Activated effector memory CD4-positive, alpha-beta T cell treated with Interleukin-2 at 50 U/mL for 16 hours (primary cell): ENCODE data around the gene COL18A1.

Source experiments
- DNase-seq: peaks from one replicate; pipeline ENCODE4 v3.0.0-alpha.2; 2020

COL18A1 gene

DNA sequence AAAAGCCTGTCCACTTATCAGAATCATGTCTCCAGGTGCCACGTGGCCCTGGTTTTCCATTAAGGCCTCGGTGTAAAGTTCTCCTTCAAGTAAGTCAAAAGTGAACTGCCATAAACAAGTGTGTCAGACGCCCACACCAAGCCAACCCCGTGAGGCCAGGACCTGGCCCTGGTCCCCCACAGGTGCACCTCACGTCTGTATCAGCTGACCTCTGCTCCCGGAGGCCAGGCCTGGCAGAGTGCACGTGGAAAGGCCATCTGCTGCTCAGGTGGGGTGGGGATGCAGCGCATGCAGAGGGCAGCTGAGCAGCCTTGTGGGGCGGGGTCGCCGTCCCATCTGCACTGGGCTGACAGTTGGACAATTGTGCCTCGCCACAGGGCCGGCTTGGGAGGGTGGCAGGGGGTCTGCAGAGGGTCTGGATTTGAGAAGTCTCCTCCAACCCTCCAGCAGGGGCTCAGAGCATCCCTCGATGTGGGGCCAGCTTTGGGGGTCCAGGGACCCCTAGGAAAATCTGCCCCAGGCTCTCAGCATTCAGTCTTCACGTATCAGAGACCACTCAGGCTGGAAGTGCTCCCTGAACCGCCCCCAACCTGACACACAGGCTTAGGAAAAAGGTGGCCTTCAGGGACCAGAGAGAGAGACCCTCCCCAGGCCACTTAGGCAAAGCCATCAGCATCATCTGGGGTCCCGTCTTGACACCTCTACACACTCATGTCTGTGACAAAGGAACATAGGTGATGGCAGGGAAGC lies 134.3 kb downstream of the COL18A1 start:
- no peak for DNase-seq

DNA sequence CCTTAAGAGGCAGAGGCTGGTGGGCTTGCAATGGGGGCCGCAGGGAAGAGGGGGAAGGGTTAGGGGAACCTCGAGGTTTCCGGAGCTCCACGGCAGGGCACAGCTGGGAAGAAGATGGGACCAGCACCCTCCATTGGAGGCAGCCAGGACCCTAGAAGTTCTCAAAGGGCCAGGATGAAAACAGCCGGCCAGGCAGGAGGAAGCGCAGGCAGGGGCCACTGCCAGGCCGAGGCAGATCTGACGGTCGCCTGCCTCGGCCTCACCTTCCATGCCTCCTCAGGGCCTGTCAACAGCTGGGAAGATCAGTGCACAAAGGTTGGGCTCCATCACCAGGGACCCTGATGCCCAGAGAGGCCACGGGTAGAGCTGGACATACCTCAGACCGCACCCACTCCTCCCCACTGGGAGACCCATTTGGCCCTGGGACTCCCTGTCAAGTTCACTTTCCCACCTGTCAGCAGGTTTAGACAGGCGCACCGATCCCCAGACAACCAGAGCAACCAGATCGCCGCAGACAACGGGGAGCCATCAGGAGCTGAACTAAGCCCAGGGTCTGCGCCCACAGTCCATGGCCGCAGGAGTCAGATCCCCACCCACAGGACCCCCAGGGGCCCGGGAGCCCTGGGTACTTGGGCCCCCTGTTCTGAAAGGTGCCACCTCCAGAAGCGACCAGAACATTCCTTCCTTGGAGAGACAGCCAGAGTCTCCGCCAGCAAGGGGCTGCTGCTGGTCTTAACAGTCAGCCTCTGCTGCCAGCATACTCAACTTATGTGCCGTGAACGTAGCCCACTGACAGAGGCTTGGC lies 135.0 kb downstream of the COL18A1 start:
- DNase-seq = no peak

DNA sequence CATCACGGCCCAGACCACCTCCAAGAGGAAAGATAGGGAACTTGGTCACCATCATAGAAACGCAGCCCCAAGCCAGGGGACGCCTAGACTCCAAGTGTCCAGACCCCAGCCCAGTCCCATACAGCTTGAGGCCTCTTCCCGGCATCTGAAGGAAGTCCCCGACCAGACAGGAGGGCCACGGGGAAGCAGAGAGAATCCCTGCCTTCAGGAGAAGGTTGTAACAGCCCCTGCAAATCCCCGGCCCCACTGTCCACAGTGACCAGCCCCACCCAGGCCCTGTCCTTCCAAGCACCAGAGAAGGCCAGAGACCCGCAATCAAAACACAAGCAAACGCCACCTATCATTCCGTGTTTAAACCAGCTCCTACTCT lies 135.6 kb downstream of the COL18A1 start:
- no peak for DNase-seq

DNA sequence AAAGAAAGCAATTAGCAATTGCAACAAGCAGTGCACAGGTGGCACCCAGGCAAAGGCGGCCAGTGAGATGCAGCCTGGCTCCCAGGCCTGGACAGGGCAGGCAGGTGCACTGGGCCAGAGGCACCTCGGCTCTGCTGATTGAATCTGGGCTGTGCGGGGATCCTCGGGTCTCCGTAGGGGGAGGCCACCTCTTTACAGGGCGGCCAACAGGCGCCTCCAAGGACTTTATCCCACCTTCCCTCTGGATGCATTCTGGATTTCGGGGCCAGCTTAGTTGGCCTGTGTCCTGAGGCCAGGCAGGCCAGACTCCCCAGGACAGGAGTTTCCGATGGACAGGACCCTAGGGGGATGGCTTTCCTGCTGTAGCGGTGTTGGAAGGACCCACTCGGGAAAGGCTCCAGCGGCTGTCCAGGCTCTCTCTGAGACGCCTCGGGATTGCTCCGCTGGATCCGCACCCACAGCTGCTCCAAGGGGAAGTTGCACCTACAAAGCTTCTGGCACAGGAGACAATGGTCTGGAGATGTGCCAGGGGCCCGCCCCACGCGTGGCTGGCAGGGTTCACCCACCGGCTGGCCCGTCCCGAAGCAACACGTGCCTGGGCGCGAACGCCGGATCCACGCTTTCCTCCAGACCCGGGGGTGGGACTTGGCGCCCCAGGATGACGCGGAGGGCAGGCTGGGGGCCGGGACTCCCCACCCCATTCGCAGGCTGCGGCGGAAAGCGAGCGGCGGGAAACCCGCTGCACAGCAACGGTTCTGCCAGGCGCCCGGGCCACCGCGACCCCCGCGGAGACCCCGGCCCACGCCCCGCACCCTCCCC lies 136.5 kb downstream of the COL18A1 start:
- DNase-seq = peak; percentile 64

DNA sequence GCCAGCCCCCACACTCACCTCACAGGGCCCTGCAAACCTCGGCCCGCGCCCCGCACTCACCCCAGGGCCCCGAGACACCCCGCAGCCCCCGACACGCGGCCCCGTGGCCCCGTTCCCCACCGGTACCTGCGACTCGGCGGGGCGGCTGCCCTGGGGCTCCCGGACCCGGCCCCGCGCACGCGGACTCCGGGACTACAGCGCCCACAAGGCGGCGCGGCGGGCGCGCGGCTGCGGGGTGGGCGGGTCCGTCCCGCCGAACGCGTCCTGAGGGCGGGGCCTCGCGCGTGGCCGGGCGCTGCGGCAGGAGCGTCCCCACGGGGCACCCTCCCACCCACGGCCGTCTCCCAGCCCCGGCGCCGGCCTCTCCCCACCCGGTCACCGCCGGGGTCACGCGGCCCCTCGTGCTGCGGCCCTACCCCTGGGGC lies 137.3 kb downstream of the COL18A1 start, which contains the start of gene SLC19A1:
Gene SLC19A1, minus strand, starts transcription at position 199 of the 425 bp plus-strand sequence. CDS start 4,481 bp downstream, outside the sequence.
- peak; percentile 66 for DNase-seq

DNA sequence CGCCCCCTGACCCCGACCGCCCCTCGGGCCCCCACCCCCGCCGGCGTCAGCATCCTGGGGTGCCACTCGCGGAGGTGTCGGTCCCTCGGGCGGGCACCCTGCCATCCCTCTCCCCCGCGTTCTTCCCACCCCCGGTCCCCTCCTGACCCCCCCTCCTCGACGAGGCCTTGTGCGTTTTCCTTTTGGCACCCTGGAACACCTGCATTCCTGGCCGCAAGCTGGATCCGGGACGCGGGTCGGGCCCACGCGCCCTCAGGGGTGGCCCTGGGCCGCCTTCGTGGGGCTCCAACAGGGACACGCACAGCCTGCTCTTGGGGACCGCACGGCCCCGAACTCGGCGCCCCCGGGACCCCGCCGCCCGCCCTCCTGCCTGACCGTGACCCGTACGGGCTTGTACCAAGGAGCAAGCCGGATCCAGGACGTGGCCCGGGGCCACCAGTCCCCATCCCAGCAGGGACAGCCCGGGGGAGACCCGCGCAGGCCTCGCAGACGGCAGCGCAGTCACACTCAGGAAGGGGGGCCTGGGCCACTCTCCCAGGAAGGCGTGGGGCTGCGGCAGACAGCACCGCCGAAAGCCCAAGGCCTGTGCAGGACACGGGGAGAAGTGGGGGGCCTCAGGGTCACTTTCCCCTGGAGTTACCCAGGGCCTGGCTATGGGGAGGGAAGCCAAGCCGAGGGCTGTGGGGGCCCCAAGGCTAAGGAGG lies 137.9 kb downstream of the COL18A1 start:
- DNase-seq = no peak

DNA sequence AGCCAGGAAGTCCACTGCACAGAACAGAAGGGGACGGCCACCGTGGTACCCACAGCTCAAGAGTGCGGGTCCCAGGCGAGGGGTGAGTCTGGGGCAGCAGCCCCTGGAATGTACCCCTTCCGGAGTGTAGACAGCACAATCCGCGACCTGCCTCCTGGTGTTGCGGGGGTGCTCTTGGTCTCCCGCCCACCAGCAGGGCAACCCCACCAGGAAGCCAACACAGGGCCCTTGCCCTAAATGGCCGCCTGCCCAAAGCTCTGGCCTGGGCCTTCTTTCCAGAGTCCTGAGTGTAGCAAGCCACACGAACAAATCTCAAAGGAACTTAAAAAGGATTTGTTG lies 138.4 kb downstream of the COL18A1 start:
- DNase-seq = no peak

DNA sequence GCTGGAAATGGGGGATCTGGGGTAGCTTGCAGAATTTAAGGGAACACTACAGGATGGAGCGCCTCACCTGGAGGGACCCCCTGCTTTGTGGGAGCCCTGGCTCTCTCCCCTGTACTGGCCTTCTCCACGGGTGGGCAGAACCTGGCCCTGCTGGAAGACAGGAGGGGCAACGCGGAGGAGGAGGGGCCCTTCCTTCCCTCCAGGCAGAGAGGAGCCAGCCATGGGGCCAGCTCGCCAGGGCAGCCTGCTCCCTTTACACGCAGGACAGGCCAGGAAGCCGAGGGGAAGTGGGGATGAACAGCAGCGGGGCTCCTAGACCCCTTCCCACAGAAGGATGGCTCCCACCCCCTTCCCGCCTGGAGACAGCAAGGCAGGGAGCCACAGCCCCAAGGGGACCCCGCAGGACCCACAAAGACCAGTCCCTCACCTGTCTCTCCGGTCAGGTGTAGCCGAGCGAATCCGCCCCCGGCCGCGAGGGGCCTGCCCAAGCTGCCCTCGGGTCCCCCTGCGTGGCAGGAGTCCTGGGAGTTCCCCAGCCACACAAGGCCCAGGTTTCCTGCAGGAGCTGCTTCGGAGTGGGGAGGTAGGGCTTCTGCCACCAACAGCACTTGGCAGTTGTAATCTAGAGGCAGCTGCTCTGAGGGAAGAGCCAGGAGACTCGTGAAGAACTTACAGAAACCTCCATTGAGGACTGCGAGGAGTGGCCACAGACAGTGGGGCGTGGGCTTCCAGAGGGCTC lies 138.9 kb downstream of the COL18A1 start:
- DNase-seq = no peak

DNA sequence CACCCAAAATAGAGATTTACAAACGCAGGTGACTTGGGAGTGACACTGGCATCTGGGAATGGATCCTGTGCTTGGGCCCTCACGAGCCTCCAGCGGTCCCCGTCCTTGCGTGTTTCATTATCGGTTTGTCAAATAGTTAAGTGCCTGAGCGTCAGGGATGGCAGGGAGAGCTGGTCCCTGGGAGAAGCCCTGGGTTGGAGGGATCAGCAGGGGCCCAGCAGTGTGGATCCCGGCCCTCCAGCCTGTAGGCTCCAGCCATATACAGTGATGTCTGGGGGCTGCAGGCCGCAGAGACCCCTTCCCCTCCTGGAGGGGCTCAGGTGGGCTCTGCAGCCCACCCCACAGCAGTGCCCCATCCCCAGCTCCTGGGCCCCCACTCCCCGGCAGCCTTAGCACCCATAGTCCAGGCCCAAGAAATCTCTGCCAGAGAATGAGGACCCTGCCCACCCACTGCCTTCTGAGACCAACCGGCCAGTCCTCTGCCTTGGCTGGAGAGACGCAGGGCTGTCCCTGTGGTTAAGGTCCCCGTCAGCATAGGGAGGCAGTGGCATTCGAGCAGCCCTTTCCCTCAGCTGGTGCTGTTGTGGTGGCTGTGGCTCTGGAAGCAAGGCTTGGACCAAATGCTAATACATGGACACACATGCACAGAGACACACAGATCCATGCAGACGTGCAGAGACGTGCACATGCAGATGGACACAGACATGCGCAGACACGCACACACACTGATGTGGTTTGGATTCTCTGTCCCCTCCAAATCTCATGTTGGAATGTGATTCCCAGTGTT lies 139.7 kb downstream of the COL18A1 start:
- no peak for DNase-seq

DNA sequence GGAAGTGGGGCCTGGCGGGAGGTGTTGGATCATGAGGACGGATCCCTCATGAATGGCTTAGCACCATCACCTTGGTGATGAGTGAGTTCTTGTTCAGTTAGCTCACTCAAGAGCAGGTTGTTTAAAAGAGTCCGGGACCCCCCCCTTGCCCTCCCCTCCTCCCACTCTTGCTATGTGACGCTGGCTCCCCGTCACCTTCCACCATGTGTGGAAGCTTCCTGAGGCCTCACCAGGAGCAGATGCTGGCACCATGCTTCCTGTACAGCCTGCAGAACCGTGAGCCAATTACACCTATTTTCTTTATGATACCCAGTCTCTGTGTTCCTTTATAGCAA lies 140.2 kb downstream of the COL18A1 start:
- no peak for DNase-seq

DNA sequence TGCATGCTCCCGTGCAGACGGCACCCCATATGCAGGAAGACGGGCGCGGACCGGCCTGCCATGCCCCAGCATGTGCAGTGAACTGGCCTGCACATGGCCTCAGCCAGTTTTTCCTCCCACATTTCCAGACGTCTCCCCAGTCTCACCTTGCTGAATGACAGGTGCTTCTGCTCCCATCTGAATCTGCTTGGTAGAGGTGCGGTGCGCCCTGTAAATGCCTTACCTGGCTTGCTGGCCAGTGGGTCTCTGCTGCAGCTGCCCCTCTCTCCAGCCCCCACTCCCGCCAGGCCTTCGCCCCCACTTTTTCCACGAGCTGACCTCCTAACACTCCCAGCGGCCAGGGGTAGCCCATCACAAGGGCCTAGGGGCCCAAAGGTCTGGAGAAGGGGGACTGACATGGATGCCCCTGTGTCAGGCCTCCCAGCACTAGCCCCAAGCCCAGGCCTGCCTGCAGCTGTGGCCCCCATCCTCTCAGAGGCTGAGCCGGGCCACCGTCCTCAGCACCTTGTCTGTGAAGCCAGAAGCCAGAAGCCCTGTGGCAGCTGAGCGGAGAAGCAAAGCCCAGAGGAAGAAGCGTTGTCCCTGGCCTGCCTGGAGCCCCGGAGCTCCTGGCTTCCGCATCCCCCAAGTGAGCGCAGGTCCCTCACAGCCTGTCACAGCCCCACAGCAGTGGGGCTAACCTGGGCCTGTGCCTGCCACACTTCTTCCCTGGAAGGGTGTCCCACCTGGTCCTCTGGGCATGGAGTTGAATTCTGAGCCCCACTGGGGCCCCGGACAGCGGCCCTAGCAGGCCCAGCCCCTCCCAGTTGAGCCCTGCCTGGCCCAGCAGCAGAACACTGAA lies 140.9 kb downstream of the COL18A1 start:
- no peak for DNase-seq

DNA sequence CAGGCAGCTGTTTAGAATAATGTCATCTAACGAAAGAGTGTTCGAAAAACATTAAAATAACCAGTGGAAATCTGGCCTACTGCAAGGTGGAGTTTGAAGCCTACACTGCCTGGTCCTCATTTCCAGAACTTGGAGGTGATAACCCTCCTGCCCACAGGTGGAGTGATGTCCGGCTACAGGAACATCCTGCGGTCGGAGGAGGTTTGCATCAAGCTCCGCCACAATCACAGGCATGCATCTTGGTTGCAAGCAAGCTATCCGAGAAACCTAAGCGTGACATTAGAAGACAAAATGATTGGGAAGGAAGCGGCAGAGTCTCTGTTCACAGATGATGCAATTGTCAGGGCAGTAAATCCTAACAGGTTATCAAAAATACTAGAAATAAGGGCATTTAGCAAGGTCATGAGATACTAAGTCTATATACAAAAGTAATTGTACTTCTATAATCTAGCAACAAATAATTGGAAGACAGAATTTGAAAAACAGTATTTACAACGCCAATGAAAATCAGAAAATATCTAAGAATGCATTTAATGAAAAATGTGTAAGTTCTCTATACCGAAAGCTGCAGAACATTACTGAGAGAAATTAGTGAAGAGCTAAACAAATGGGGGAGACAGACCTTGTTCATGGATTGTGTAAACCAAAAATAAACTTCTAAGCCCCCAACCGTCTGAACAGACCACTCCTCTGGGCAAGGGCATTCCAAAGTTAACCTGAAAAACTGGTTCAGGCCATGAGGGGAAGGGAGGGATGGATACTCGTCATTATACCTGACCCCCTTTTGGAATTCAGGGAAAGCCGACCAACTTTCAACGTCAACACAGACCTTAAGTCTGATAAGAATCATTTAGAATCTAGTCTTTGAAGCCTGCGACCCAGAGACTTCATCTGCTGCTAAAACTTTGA lies 141.9 kb downstream of the COL18A1 start:
- no peak for DNase-seq

DNA sequence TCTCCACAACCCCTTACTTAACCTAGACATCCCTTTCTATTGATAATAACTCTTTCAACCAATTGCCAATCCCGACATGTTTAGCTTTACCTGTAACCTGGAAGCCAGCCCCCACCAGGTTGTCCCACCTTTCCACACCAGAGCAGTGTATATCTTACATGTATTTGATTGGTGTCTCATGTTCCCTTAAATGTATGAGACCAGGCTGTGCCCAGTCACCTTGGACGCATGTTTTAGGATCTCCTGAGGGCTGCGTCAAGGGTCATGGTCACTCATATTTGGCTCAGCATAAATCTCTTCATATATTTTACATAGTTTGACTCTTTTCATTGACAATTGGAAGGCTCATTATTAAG lies 142.6 kb downstream of the COL18A1 start:
- DNase-seq = no peak

DNA sequence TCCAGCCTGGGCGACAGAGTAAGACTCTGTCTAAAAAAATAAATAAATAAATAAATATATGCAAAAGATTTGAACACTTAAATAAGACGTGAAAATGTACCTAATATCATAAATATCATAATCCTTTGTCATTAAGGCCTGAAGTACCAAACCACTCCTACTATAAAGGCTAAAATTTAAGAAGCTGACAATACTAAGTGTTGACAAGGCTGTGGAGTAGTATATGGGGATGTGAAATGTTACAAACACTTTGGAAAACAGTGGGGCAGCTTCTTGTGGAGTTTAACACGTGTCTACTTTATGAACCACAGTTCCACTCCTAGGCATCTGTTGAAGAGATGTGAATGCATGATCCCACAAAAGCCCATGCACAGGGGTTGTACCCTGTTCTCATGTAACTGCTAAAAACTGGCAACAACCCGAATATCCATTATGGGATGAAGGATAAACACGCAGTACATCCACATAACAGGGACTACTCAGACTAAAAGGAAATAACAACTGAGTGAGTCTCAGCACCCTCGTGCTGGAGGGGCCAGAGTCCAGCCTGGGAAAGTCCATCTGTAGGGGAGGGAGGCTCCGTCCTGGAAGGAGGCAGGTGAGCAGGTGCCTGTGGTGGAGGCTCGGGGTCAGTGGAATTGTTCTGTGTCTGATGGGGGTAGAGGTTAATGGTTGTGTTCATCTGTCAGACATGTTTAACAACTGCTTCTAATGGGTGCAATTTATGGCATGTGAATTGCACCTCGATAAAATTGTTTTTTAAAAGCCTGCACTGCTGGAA lies 143.9 kb downstream of the COL18A1 start:
- DNase-seq = no peak

DNA sequence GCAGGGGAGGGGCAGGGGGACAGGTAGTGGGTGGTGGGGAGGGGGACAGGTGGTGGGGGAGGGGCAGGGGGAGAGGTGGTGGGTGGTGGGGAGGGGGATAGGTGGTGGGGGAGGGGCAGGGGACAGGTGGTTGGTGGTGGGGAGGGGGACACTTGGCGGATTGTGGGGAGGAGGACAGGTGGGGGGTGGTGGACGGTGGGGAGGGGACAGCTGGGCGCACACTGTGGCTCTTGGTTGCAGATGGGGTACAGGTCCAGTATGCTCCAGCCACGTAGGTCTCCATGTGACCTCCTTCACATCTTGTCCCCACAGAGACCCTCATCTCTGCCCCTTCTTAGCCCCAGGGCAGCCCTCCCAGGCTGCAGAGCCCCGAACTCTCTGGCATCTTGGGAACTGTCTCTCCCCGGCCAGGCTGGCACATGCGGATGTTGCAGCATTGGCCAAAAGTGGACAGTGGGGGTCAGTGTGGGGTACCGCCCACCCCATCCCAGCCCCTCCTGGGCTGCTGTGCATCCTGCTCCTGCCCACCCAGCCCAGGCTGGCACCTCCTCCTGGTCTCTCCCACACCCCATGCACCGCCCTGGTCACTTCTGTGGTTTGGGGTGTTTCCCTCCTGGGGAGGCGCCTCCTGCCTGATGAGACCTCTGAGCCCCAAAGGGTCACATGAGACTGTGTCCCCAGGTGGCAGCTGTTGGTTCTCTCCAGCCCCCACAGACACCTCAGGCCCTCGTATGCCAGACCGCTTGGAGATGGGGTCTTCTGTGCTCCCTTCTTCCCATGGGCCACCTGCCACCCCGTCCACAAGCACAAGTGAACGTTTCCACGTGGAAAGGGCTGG lies 144.9 kb downstream of the COL18A1 start:
- no peak for DNase-seq

DNA sequence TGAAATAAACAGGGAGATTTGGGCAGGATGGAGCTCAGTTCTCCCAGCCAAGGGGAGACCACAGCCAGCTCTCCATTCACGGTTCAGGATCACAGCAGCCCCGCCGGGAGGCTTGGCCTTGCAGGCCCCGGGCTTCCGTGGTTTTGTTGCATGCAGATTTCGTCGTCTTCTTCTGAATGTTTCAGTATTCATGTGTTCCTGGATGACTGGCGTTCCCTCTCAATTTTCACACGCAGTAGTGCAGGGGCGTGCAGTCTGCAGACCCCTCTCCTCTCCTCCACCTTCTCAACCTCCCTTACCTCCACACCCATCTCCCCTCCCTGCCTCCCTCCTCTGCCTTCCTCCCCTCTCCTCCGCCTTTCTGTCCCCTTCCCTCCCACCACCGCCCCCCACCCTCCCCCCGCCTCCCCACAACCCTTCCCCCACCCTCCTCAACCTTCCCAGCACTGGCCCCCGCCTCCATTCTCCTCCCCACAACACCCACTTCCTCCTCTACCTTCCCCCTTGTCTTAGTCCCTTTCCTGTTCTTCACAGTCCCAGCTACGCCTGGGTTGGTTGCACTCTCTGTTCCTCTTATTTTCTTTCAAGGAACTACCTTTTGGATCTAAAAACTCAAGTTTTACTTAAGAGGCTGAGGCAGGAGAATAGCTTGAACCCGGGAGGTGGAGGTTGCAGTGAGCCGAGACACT lies 145.7 kb downstream of the COL18A1 start:
- DNase-seq = peak; percentile 20

DNA sequence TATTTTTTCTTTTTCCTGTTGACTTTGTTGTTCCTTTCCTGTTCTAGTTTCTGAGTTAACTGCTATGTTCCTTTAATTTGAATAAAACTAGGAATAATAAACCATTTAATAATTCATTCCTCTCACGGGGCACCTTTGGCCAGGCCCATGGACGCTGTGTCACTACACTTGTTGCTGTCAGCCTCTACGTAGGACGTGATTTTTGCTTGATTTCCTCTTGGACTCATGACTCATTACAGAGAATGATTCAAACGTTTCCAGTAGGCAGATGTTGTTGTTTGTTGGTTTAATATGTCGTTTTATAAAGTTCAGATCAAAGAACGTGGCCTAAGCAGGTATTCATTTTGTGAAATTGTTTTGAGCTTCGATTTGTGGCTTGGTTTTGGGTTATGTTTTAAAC lies 146.4 kb downstream of the COL18A1 start:
- DNase-seq = no peak
